Measurements from ENCODE around the gene PLA1A.
"Not testable (repeated sequence)": the region's sequence is repeated elsewhere in the genome, so short reads cannot be mapped to it uniquely, and the experiment has no call there.

PLA1A gene, protein sequence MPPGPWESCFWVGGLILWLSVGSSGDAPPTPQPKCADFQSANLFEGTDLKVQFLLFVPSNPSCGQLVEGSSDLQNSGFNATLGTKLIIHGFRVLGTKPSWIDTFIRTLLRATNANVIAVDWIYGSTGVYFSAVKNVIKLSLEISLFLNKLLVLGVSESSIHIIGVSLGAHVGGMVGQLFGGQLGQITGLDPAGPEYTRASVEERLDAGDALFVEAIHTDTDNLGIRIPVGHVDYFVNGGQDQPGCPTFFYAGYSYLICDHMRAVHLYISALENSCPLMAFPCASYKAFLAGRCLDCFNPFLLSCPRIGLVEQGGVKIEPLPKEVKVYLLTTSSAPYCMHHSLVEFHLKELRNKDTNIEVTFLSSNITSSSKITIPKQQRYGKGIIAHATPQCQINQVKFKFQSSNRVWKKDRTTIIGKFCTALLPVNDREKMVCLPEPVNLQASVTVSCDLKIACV

DNA sequence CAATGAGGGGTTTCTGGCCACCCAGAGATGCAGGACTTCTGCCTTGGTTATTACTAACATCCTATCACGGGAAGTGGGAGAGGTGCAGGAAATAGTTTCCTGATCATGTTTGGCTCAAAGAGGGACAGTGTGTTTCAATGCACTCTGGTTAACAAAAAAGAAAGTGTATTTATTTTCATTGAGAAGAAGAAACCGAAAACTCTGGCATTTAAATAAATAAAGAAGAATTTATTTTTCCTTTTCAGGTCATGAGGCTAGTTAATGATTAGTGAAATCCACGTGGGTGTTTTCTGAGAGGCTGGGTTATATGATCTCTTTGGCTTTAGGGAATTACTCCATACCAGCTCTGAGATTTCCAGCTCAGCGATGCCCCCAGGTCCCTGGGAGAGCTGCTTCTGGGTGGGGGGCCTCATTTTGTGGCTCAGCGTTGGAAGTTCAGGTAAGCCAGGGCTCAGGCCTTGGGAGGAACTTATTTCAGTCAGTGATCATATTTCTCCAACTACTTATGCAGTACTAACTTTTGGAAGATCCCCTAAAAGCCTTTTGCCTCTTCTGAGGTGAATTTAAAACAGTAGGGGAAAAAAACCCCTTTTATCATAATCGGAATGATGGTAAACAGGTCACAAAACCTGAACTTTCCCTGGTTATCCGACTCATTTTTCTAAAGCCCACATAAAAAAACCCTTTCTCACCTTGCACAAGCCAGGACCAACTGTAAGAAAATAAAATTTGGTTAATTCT, at the start of gene PLA1A:
PLA1A (plus strand) TSS at position 338 of the 741 bp plus-strand sequence; CDS start at position 367, 29 bp downstream.
- no peak for DNase-seq

DNA sequence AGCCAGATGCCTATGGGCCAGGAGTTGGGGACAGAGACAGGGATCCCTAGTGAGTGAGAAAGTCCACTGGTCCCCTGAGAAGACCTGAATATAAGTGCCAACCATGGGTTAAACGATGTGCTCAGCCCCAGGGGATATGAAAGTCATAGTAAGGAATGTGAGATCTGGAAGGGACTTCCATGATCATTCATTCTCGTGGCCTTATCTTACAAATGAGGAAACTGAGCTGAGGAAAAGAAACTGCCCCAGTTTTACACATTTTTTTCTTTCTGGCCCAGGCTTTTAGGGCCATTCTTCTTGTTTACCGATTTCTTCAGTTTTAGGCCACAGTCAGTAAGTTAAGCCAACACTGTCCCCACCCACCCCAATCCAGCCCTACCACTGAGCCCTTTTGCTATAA, 49.3 kb upstream of the PLA1A start:
- DNase-seq, result no peak

DNA sequence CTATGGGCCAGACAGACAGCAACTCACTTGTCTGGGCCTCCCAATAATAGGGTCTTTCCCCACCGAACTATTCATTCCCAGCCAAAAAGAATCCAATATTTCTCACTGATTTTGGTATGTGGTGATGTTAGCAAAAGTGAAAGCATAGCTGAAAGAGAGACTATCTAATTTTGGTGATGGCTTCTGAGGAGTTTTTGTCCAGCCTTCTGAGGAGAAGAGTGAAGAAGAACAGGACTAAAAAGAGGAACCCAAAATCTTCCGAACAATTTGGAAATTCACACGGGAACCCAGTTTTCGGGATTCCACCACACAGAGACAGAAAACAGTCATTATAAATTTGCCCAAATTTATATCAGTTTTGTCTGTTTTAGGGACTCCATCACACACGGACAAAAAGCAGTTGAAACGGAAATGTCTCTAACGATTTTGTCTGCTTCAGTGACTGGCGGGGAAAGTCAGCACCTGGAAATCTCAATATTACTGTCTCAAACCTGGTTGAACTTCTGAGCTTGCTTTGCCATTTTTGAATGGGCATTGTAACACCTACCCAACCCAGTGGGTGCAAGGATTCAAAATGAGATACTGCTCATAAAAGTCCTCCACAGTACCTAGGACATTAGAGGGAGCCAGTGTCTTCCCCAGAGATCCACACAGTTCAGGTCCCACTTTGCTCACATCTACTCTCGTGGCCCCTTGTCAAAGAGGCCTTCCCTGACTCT, 47.3 kb upstream of the PLA1A start:
- DNase-seq, result no peak

DNA sequence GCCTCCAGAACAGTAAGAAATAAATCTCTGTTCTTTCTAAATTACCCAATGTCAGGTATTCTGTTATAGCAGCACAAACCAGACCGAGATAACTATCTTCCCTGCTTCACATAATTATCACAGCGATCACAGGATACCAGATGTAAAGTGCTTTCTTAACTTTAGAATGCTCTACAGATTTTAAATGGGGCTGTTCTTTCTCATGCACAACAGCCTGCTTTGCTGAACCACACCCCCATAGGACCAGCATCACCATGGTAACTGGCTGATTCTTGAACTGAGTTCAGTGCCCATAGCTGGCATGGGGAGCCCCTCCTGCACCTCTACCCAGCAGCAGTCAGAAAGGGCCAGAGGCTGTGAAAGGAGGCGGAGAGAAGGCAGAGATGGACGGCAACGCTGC, 46.1 kb upstream of the PLA1A start:
- no peak for DNase-seq

DNA sequence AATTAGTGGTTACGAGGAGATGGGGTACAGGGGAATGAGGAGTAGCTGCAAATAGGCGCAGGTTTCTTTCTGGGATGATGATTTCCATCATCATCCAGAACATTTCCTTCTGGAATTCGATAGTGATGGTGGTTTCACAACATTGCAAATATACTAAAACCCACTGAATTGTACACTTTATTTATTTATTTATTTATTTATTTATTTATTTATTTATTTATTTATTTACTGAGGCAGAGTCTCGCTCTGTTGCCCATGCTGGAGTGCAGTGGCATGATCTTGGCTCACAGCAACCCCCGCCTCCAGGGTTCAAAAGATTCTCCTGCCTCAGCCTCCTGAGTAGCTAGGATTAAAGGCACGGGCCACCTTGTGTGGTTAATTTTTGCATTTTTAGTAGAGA, 44.8 kb upstream of the PLA1A start:
- DNase-seq, result not testable (repeated sequence)

DNA sequence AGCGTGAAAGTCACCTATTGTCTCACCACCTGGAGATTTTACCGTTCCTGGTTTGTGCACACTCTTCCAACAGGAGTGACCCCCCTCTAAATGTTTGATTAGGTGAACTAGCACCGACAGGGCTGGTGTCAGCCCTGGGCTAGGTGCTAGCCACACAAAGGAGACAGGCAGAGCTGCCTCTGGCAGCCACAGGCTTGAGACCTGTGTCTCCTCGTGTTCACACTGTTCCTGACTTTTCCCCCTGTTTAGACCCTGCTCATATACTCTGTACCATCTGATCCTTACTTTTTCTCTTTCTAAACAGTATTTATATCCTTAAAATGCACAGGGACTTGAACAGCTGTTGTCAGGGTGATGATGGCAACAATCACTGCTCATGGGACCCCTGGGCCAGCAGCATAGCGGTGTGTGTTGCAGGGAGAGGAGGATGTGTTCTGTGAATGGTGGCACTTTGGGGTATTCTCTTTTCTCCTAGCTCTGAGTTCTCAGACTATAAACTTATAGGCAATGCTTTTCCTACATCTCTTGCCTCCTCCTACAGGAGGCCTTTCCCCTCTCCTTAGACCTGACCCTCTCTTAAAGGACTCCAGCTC, 43.8 kb upstream of the PLA1A start:
- DNase-seq, result no peak

DNA sequence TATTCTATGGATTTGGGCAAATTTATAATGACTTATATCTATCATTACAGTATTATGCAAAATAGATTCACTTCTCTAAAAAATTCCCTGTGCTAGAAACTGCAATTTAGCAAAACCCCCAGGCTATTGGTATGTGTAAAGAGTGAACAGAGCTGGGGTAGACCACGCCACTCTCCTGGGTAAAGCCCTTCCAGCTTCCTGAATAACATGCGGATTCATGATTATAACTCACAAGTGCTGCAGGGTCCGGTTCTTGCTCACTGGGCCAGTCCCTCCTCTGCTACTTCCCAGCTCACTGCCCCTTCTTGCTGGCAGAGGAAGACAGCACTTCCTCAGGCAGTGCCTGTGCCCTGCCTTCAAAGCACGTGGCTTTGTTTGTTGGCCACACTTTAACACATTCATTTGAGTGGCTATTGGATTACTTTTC, 42.4 kb upstream of the PLA1A start:
- DNase-seq, result no peak

DNA sequence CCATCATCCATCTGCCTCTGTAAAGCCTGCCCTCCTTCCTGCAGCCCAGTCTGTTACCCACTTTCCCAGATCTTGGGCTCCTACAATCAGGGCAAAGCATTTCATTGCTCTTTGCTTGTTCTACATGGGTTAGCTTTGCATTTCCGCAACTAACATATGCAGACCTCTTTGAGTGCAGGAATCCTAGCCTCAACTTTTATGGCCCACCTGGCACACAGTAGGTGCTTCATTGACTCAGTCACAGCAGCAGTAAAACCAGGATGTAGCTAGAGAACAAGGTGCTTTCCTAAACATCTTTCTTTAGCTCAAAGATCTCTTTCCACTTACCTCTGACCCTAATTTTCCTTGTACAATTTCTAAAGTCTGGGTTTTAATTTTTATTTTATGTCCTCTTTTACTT, 41.8 kb upstream of the PLA1A start:
- DNase-seq, result no peak

DNA sequence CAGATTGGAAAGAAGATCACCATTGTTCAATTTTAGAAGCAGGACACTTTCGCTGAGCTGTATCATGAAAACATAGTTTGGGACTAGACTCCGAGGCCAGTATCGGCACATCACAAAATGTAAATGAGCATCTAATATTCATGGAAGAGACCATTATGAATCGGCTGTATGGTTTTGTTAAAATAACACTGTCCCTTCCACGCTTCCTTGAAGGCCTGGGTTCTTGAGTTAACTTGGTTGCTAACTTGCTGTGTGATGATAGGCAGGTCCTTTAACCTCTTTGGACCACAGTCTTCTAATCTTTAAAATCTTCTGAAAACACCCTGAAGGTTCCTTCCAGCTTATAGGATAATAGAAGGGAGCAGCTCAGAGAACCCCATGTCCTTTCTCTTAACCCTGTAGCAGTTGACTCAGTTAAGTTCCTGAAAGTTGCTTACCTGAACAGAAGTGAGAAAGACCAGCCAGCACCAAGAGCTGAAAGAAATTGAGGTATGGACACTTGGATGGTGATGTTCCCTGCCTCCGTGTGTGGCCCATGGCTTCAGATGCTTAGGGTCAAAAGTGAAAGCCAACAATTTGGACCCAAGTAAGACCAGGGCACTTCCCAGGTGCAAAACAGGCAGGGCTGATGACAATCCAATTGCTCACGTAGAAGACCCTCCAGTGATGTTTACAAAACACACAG, 40.4 kb upstream of the PLA1A start:
- DNase-seq, result no peak

DNA sequence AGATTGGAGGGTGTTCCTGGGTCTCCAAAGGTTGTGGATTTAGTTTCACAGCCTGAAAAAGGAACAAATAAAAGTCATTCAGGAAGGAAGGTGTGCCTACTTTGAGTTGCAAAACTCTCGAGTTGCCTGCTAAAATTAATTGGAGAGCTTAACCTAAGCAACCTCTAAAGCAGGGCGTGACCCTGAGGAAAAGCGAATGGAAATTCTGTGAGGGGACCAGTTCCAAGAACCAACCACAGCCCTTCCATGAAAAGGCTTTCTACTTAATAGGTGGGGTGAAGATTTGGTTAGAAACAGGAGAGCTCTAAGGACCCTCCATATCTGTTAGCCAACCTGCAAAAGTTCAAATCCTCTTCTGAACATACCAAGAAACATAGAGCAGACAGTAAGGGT, 39.8 kb upstream of the PLA1A start:
- no peak for DNase-seq

DNA sequence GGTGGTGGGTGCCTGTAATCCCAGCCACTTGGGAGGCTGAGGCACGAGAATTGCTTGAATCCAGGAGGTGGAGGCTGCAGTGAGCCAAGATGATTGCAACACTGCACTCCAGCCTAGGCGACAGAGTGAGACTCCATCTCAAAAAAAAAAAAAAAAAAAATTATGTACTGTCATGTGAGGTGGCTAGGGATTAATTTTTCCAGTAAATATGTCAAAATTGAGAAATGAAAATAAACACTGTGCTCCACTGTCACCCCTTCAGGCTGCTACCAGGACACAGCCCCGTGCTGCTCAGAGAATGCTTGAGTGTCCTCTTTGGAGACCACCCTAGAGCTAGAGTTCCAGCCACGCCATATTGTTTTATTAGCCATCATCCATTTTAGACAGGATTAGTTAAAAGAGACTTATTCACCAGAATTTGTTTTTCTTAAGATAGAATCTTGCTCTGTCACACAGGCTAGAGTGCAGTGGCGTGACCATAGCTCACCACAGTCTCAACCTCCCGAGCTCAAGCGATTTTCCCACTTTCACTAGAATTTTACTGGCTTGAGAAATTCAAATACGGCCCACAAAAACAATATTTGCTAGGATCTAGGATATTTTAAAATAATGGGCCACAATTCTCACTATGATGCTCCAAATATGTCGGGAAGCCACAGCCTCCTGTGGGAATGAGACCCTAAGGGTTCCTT, 38.9 kb upstream of the PLA1A start:
- DNase-seq, result no peak

DNA sequence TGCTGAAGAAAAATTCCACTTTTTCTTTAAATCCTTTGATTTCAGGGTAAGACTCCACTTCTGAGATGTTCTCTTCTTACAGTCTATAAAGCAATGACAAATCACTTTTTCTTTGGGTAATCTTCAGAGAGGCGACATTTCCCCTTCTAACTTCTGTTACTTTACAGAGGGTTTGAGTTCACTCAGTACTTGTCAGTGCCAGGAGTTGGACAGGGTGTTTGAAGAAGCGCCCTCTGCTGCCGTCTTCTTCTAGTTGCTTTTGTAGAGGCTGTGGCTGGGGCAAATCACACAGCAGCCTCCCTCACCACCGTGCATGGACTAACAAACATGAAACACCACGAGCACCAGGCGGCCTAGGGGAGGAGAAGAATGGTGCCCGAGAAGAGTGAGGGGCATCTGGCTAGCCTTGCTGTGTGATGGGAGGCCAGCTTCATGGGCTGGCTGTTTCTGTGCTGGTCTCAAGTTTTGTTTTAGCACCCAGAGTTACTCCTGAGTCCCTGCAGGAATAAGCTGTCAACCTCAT, 38.2 kb upstream of the PLA1A start, which contains the start of gene CD80:
CD80 (minus strand) TSS at position 174 of the 523 bp plus-strand sequence. CDS start 1,886 bp downstream, outside the sequence.
- DNase-seq, result no peak

DNA sequence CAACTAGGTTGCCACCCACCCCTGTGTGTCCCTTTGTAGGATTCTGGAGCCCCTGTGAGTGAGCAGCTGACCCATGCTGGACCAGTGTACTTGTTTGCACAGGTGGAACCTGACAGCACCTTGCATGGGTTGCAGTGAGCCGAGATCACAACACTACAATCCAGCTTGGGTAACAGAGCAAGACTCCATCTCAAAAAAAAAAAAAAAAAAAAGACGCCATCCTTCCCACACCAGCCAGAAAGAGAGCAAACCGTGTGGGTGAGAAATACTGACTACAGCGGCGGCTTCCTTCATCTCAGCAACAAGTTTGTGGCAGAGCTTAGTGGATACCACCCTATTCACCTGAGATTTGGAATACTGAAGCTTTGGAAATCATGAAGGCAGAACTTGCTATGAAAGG, 37.5 kb upstream of the PLA1A start:
- DNase-seq, result no peak

DNA sequence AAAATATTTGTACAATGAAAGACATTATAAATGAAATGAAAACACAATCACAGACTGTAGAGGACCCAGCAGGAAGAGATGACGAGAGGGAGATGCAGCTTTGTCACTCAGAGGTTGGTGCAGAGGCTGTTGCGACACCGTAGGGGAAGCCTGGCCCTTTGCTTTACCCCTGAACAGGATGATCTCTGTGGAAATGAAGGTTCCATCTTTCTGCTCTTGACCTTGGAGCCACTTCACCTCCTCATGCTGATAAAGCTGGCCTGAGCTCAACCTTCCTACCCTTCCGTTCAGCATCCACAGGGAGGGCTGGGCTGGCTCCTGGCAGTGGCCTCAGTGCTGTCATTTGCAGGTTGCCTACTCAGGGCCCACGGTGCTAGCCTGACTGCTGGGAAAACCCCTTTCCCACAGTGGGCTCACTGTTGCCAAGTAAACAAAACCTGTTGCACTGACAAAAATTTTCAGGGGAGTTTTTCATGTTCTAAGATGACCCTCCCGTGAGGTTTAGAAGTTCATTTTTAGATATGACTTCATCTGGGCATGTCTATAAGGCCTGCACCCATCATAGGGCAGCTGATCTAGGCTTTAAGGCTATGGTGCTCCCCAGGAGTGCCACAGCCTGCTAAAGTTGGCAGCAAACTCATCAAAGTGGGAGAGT, 35.3 kb upstream of the PLA1A start:
- DNase-seq, result no peak

DNA sequence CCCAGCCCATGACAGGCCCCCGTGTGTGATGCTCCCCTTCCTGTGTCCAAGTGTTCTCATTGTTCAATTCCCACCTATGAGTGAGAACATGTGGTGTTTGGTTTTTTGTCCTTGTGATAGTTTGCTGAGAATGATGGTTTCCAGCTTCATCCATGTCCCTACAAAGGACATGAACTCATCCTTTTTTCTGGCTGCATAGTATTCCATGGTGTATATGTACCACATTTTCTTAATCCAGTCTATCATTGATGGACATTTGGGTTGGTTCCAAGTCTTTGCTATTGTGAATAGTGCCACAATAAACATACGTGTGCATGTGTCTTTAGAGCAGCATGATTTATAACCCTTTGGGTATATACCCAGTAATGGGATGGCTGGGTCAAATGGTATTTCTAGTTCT, 34.4 kb upstream of the PLA1A start:
- not testable (repeated sequence) for DNase-seq

DNA sequence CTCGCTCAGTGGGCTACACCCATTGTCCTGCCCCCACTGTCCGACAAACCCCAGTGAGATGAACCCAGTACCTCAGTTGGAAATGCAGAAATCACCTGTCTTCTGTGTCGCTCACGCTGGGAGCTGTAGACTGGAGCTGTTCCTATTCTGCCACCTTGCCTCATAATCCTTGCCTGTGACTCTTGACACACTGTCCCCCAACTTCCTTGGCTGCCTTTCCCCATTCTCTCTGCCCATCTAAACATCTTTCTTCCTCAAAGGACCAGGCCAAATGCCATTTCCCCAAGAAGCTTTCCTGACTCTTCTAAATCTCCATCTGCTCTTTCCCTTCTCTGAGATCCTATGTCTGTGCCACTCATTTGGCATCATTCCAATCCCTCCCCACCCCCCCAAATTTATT, 28.5 kb upstream of the PLA1A start:
- no peak for DNase-seq

DNA sequence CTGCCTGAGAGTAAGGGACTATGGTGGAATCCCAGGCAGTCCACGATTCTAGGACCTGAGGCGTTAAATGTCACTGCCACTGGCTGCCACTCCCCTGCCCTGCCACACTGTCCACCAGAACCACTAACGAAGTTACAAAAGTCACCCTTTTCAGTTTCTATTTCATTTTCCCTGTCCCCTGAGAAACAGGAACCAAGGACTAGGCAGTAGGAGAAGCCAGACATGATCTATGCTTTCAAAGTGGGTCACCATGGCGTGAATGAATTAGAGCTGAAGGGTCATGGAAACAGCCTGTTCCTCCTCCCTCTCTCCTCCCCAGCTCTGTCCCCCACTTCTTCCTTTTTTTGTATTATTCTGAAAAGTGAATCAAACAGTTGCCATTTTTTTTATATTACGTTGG, 27.5 kb upstream of the PLA1A start:
- no peak for DNase-seq

DNA sequence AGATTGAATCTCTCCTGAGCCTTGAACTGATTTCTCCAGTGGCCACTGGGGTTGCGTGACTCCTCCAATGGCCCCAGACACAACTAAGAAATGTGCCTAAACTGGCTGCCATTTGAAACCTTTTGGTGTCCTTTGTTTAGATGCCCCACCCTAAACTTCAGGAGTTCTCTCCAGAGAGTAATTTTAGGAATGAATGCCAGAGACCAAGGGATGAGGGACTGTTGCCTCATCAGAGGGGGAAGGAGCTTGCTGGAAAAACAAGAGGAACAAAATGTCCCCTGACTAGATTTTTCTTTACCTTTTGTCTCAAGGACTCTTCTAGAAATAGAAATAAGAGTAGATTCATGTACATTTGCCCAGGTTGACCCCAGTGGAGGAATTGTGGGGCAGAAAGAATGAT, 26.5 kb upstream of the PLA1A start:
- no peak for DNase-seq

DNA sequence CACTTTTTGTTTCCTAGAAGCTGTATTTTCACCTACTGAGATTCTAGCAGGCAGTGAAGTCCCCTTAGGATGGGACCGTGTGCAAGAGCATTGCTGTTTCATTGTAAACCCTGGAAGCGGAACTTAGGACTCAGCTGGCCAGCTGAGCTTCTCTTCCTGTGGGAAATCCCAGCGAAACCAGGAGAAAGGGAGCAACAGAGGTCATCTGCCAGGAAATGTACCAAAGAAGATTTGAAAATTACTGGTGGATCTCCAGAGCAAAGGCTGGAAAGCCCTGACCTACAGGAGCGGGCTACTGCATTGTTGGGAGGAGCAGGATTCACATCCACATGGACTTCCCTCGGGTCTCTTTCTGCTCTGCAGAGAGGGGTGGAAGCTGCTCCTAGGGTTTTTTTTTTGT, 26.0 kb upstream of the PLA1A start:
- DNase-seq, result no peak

DNA sequence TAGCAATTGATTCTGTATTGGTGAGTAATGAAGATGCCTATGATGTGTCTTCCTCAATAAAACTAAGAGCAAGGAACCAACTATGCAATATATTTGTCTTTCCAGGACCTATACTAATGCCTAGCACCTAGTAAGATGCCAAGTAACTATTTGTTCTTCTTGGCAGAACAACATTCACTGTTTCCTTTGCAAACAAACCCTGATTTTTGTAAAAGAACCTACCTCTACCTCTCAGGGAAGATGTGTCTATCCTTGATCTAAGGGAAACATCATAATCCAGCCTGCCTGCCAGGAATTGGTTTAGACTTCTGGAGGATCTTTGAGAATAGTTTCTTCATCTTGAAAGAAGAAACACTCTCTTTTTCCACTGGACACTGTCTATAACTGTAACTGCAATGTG, 22.2 kb upstream of the PLA1A start:
- no peak for DNase-seq
